B cell (primary cell): ENCODE results near the gene OR9A2. TPM values are rescaled to one million over a fixed set of nuclear protein-coding genes. Genes with fewer than 3 reads are reported as not detected.
"Not testable (repeated sequence)": the region's sequence is repeated elsewhere in the genome, so short reads cannot be mapped to it uniquely, and the experiment has no call there.

Source experiments
- ATAC-seq: fragments of 200-7000 bp; cut with Tn5 transposase; one replicate; pipeline ENCODE4 v1.10.0; 2021; ENCODE audit warnings: low read depth, mild to moderate bottlenecking, moderate number of reproducible peaks, moderate library complexity
- CTCF ChIA-PET: fragments of 350-600 bp; sonication (Branson Sonifier 250); formaldehyde crosslinking; loops from one replicate; lab custom pipeline; 2021; ENCODE audit warnings: antibody characterized with exemption, inconsistent platforms; lab: Charles Lee
- POLR2A ChIA-PET: fragments of 350-600 bp; sonication (Branson Sonifier 250); formaldehyde crosslinking; loops from one replicate; lab custom pipeline; 2021; ENCODE audit warnings: antibody characterized with exemption; lab: Charles Lee
- DNase-seq: peaks from one replicate; pipeline ENCODE4 v3.0.0; 2013
- H2AFZ ChIP-seq: 2 replicates; pipeline ENCODE4 v1.6.1; 2012; ENCODE audit warnings: mild to moderate bottlenecking, low read depth, low read length; ENCODE audit not compliant: insufficient read depth, poor library complexity, severe bottlenecking
- H3K27ac ChIP-seq, 2 donors: 1 replicate in 1 of 2; 2 replicates in 1 of 2; pipeline ENCODE4 v1.5.1; 2012 to 2013; ENCODE audit warnings: low read length in 2 of 2, mild to moderate bottlenecking in 2 of 2, moderate library complexity in 1 of 2
- H3K27me3 ChIP-seq, 4 experiments: fragments of 200-600 bp in 1 of 4; sonication (generic) in 1 of 4; replicated peaks in 1 of 4; 1 replicate in 2 of 4; 2 replicates in 2 of 4; pipeline versions ENCODE4 v1.6.1 to v1.7.0; 2013 to 2016; ENCODE audit warnings: low read length in 3 of 4, mild to moderate bottlenecking in 2 of 4, mixed read lengths in 1 of 4, moderate library complexity in 1 of 4; ENCODE audit not compliant: insufficient read depth in 4 of 4, control insufficient read depth in 3 of 4; ENCODE audit errors: control extremely low read depth in 1 of 4
- H3K36me3 ChIP-seq, 2 experiments: replicated peaks in 1 of 2; 1 replicate in 1 of 2; 2 replicates in 1 of 2; pipeline versions ENCODE4 v1.6.1 to v1.7.1; 2013; ENCODE audit warnings: low read length in 1 of 2; ENCODE audit not compliant: insufficient read depth in 2 of 2, control insufficient read depth in 1 of 2; ENCODE audit errors: control extremely low read depth in 1 of 2, extremely low read depth in 1 of 2
- H3K4me1 ChIP-seq, 2 donors: fragments of 200-600 bp in 1 of 2; sonication (generic) in 1 of 2; 1 replicate in 1 of 2; 2 replicates in 1 of 2; pipeline versions ENCODE4 v1.5.1 to v1.6.1; 2013 to 2017; ENCODE audit warnings: low read length in 2 of 2; ENCODE audit not compliant: control insufficient read depth in 2 of 2, insufficient read depth in 2 of 2
- H3K4me2 ChIP-seq: replicated peaks from 2 replicates; pipeline ENCODE3; 2012; ENCODE audit warnings: mild to moderate bottlenecking, low read depth, low read length; ENCODE audit not compliant: poor library complexity, severe bottlenecking
- H3K4me3 ChIP-seq, 5 experiments: fragments of 200-600 bp in 1 of 5; sonication (generic) in 1 of 5; 1 replicate in 3 of 5; 2 replicates in 2 of 5; pipeline versions ENCODE4 v1.5.1 to v1.7.0; 2011 to 2016; ENCODE audit warnings: low read length in 4 of 5, mild to moderate bottlenecking in 4 of 5, low read depth in 2 of 5, control low read depth in 1 of 5, moderate library complexity in 1 of 5; ENCODE audit not compliant: insufficient read depth in 1 of 5; ENCODE audit errors: control extremely low read depth in 1 of 5, extremely low read depth in 1 of 5
- H3K79me2 ChIP-seq: fragments of 200-600 bp; sonication (generic); one replicate; pipeline ENCODE4 v1.6.0; 2016; ENCODE audit warnings: low read length; ENCODE audit not compliant: control insufficient read depth, insufficient read depth
- H3K9ac ChIP-seq: fragments of 200-600 bp; sonication (generic); 2 replicates; pipeline ENCODE4 v1.6.1; 2017; ENCODE audit warnings: mild to moderate bottlenecking, low read length, moderate library complexity
- H3K9me3 ChIP-seq, 3 donors: one replicate each; pipeline versions ENCODE4 v1.6.1 to v1.7.1; 2013; ENCODE audit warnings: low read length in 2 of 3; ENCODE audit not compliant: control insufficient read depth in 2 of 3, insufficient read depth in 1 of 3; ENCODE audit errors: control extremely low read depth in 1 of 3
- H4K20me1 ChIP-seq: 2 replicates; pipeline ENCODE4 v1.6.0; 2012; ENCODE audit warnings: mild to moderate bottlenecking, low read length; ENCODE audit not compliant: insufficient read depth, control insufficient read depth, poor library complexity, severe bottlenecking
- H3K27ac Mint-ChIP-seq: one replicate; pipeline ENCODE4 v1.8.0; 2021; ENCODE audit warnings: mixed read lengths
- H3K27me3 Mint-ChIP-seq: one replicate; pipeline ENCODE4 v1.8.0; 2021; ENCODE audit warnings: mixed read lengths
- H3K4me1 Mint-ChIP-seq: one replicate; pipeline ENCODE4 v1.8.0; 2021; ENCODE audit warnings: mixed read lengths
- H3K4me3 Mint-ChIP-seq: one replicate; pipeline ENCODE4 v1.8.0; 2021; ENCODE audit warnings: mixed read lengths
- H3K9me3 Mint-ChIP-seq: one replicate; pipeline ENCODE4 v1.8.0; 2022; ENCODE audit warnings: mixed read lengths; ENCODE audit not compliant: insufficient read depth
- CTCF ChIP-seq: fragments of 200-600 bp; IDR thresholded peaks from one replicate; pipeline ENCODE4 v1.8.0; 2022; ENCODE audit warnings: antibody characterized with exemption, mild to moderate bottlenecking
- EZH2 ChIP-seq: IDR thresholded peaks from 2 replicates; pipeline ENCODE4 v1.6.1; 2012; ENCODE audit warnings: borderline replicate concordance, low read depth, mild to moderate bottlenecking, moderate library complexity, low read length; ENCODE audit not compliant: insufficient read depth, poor library complexity, severe bottlenecking
- WGBS: methylation state at CpG from one replicate; pipeline ENCODE4 v1.1.5; 2013; ENCODE audit warnings: missing lambda C conversion rate; ENCODE audit not compliant: insufficient coverage; 5-methylcytosine and 5-hydroxymethylcytosine counted together
- intact Hi-C: fragments of 100-400 bp; cut with micrococcal nuclease; formaldehyde crosslinking; loops from one replicate; pipeline ENCODE4 v1.10.0; 2022
- polyA plus RNA-seq: library from polyadenylated mRNA; depleted of rRNA; stranded (reverse); fragments of >200 nt; gene quantifications from 2 replicates; pipeline ENCODE4 v1.2.3, GENCODE V29; 2012
- total RNA-seq, 2 donors: library from RNA; stranded (reverse); fragments of 120-200 nt in 1 of 2; gene quantifications; 1 replicate in 1 of 2; 2 replicates in 1 of 2; pipeline versions ENCODE4 v1.2.3 to v1.2.4, GENCODE V29; 2013 to 2022

Gene OR9A2
- total and polyA plus RNA-seq, 2 donors (not counting 1 experiment from before 2014, with no cell fraction given), result not detected

- POLR2A ChIA-PET, result no interaction called here
- H3K4me1 ChIP-seq, result no peaks in the 10 kb centered on the region
- no peak overlapping the region for H3K4me2 ChIP-seq
- DNase-seq, result no peak
- no peak overlapping the region for H3K4me3 ChIP-seq
- H3K27ac ChIP-seq, result no peak overlapping the region
- no peak for ATAC-seq
- H4K20me1 ChIP-seq, result no peaks in the 10 kb centered on the region
- no peak overlapping the region for H2AFZ ChIP-seq
- Mint-ChIP-seq H3K4me3 (no peak overlapping the region), H3K4me1 (no peaks in the 10 kb centered on the region), H3K27me3 (peaks cover 21% of the 10 kb centered on the region), H3K9me3 (peaks cover 4% of the 10 kb centered on the region), H3K27ac (no peak overlapping the region)
- no CpG with 5 or more reads among the region's 1 CpG for WGBS
- H3K27me3 ChIP-seq, result peaks cover 0 to 5% (median 1%) of the 10 kb centered on the region in 4 experiments
- H3K9me3 ChIP-seq, result peaks cover 0 to 11% (median 0%) of the 10 kb centered on the region in 3 donors
- no peaks in the 10 kb centered on the region for H3K36me3 ChIP-seq
- intact Hi-C loops, result no loop called here
- TF ChIP-seq CTCF (no peak), EZH2 (no peak)
- CTCF ChIA-PET, result no interaction called here
- H3K79me2 ChIP-seq, result no peaks in the 10 kb centered on the region
- H3K9ac ChIP-seq, result no peak overlapping the region
Measured at GRCh38 chr7:142983825-142984224, 43.1 kb downstream of the OR9A2 start.

DNA sequence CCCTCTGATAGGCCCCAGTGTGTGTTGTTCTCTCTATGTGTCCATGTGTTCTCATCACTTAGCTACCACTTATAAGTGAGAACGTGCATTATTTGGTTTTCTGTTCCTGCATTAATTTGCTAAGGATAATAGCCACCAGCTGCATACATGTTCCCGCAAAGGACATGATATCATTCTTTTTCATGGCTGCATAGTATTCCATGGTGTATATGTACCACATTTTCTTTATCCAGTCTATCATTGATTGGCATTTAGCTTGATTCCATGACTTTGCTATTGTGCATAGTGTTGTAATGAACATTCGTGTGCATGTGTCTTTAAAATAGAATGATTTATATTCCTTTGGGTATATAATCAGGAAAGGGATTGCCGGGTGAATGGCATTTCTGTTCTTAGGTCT, 48.5 kb downstream of the OR9A2 start:
- intact Hi-C loops, H3K27ac ChIP-seq, H4K20me1 ChIP-seq, H3K9ac ChIP-seq, H3K4me3 ChIP-seq, H2AFZ ChIP-seq, H3K9me3 ChIP-seq, H3K27me3 ChIP-seq, DNase-seq, H3K4me3 Mint-ChIP-seq, H3K27ac Mint-ChIP-seq, H3K4me1 ChIP-seq, H3K79me2 ChIP-seq, POLR2A ChIA-PET, H3K4me1 Mint-ChIP-seq, H3K4me2 ChIP-seq, H3K9me3 Mint-ChIP-seq, ATAC-seq, H3K36me3 ChIP-seq: not testable (repeated sequence)
- H3K27me3 Mint-ChIP-seq, result peaks cover 26% of the 10 kb centered on the region
- CTCF ChIA-PET, result interaction anchor here (0.7 kb wide), 1 partner anchor 105 kb away, joined by 3 read pairs; no protein-coding TSS in a partner anchor
- 100% methylated on average over 1 of the region's 4 CpGs for WGBS

Other genes starting within 250 kb of the OR9A2 start
- 63.0 and 69.6 TPM in 2 replicates for gene EPHB6, start 172.1 kb downstream of the OR9A2 start, total RNA-seq
- gene EPHB6, start 172.1 kb downstream of the OR9A2 start, polyA plus RNA-seq, result 34.9 and 65.3 TPM in 2 replicates
- not detected in 2 replicates for gene TRPV6, start 141.4 kb downstream of the OR9A2 start, total RNA-seq
- not detected in 2 replicates for gene TRPV6, start 141.4 kb downstream of the OR9A2 start, polyA plus RNA-seq
- not detected in 2 replicates for gene TRPV5, start 93.4 kb downstream of the OR9A2 start, total RNA-seq
- gene TRPV5, start 93.4 kb downstream of the OR9A2 start, polyA plus RNA-seq, result 0.03 TPM in 1 of 2 replicates, not detected in the other
- not detected in 2 replicates for gene LLCFC1, start 87.6 kb downstream of the OR9A2 start, total RNA-seq
- gene LLCFC1, start 87.6 kb downstream of the OR9A2 start, polyA plus RNA-seq, result not detected in 2 replicates
- 0.46 and 0.71 TPM in 2 replicates for gene KEL, start 64.8 kb downstream of the OR9A2 start, total RNA-seq
- 0.27 and 0.48 TPM in 2 replicates for gene KEL, start 64.8 kb downstream of the OR9A2 start, polyA plus RNA-seq
- not detected in 2 replicates for gene OR6V1, start 25.2 kb upstream of the OR9A2 start, total RNA-seq
- gene OR6V1, start 25.2 kb upstream of the OR9A2 start, polyA plus RNA-seq, result not detected in 2 replicates
- gene PIP, start 104.9 kb upstream of the OR9A2 start, total RNA-seq, result not detected in 2 replicates
- not detected in 2 replicates for gene PIP, start 104.9 kb upstream of the OR9A2 start, polyA plus RNA-seq
- not detected in 2 replicates for gene TAS2R39, start 156.3 kb upstream of the OR9A2 start, total RNA-seq
- gene TAS2R39, start 156.3 kb upstream of the OR9A2 start, polyA plus RNA-seq, result not detected in 2 replicates
- gene TAS2R40, start 194.9 kb upstream of the OR9A2 start, total RNA-seq, result not detected in 2 replicates
- gene TAS2R40, start 194.9 kb upstream of the OR9A2 start, polyA plus RNA-seq, result not detected in 2 replicates
- gene GSTK1, start 236.3 kb upstream of the OR9A2 start, total RNA-seq, result 181 and 183 TPM in 2 replicates
- gene GSTK1, start 236.3 kb upstream of the OR9A2 start, polyA plus RNA-seq, result 315 and 355 TPM in 2 replicates